Adipocyte (in vitro differentiated cells): Measurements from ENCODE around the gene DAB1.
A peak's percentile ranks its signal among the peaks of the same experiment; 100 is the strongest.

ENCODE experiments used
- DNase-seq: peaks from one replicate; pipeline ENCODE4 v3.0.0-alpha.2; 2015; ENCODE audit warnings: low read depth
- H3K27me3 ChIP-seq: replicated peaks from 2 replicates; pipeline ENCODE4 v1.7.0; 2013; ENCODE audit warnings: mild to moderate bottlenecking, low read length, moderate library complexity; ENCODE audit not compliant: control insufficient read depth, insufficient read depth
- H3K36me3 ChIP-seq: 2 replicates; pipeline ENCODE4 v1.7.0; 2013; ENCODE audit warnings: low read length, mild to moderate bottlenecking, moderate library complexity; ENCODE audit not compliant: control insufficient read depth, insufficient read depth, severe bottlenecking
- H3K4me1 ChIP-seq: 2 replicates; pipeline ENCODE4 v1.7.0; 2013; ENCODE audit warnings: mild to moderate bottlenecking, low read length, moderate library complexity; ENCODE audit not compliant: control insufficient read depth, insufficient read depth
- H3K4me3 ChIP-seq: 2 replicates; pipeline ENCODE4 v1.7.0; 2013; ENCODE audit warnings: mild to moderate bottlenecking, low read length, moderate library complexity
- H3K9ac ChIP-seq: 2 replicates; pipeline ENCODE4 v1.7.0; 2013; ENCODE audit warnings: mild to moderate bottlenecking, low read length, moderate library complexity
- H3K9me3 ChIP-seq: 2 replicates; pipeline ENCODE4 v1.7.0; 2013; ENCODE audit warnings: mild to moderate bottlenecking, low read length, moderate library complexity; ENCODE audit not compliant: control insufficient read depth

The DAB1 gene

GRCh38 chr1:57115030-57115614 is 308.7 kb downstream of the DAB1 start:
- H3K9me3 ChIP-seq: no peaks in the 10 kb centered on the region
- DNase-seq: no peak
- no peaks in the 10 kb centered on the region for H3K27me3 ChIP-seq
- H3K36me3 ChIP-seq: no peaks in the 10 kb centered on the region
- H3K9ac ChIP-seq: no peak overlapping the region
- H3K4me1 ChIP-seq: peaks cover 6% of the 10 kb centered on the region
- no peak overlapping the region for H3K4me3 ChIP-seq

- Histone ChIP-seq H3K4me3 (no peak overlapping the region), H3K36me3 (no peaks in the 10 kb centered on the region), H3K9ac (no peak overlapping the region), H3K27me3 (no peaks in the 10 kb centered on the region), H3K9me3 (no peaks in the 10 kb centered on the region), H3K4me1 (no peaks in the 10 kb centered on the region)
- DNase-seq: no peak
Observed at GRCh38 chr1:57112148-57112547, 311.7 kb downstream of the DAB1 start.

GRCh38 chr1:57111175-57111574 is 312.7 kb downstream of the DAB1 start:
- no peaks in the 10 kb centered on the region for H3K4me1 ChIP-seq
- H3K9me3 ChIP-seq: no peaks in the 10 kb centered on the region
- H3K27me3 ChIP-seq: no peaks in the 10 kb centered on the region
- DNase-seq: no peak
- no peak overlapping the region for H3K9ac ChIP-seq
- no peak overlapping the region for H3K4me3 ChIP-seq
- no peaks in the 10 kb centered on the region for H3K36me3 ChIP-seq

- no peak overlapping the region for H3K4me3 ChIP-seq
- H3K36me3 ChIP-seq: no peaks in the 10 kb centered on the region
- no peak for DNase-seq
- H3K4me1 ChIP-seq: no peaks in the 10 kb centered on the region
- no peak overlapping the region for H3K9ac ChIP-seq
- no peaks in the 10 kb centered on the region for H3K27me3 ChIP-seq
- H3K9me3 ChIP-seq: no peaks in the 10 kb centered on the region
Observed at GRCh38 chr1:57109883-57110282, 314.0 kb downstream of the DAB1 start.

- DNase-seq: peak; percentile 57
- H3K36me3 ChIP-seq: no peaks in the 10 kb centered on the region
- no peak overlapping the region for H3K4me3 ChIP-seq
- H3K27me3 ChIP-seq: no peaks in the 10 kb centered on the region
- H3K9me3 ChIP-seq: no peaks in the 10 kb centered on the region
- H3K9ac ChIP-seq: no peak overlapping the region
- no peaks in the 10 kb centered on the region for H3K4me1 ChIP-seq
Observed at GRCh38 chr1:57109247-57109646, 314.6 kb downstream of the DAB1 start.

GRCh38 chr1:57106296-57106695 is 317.6 kb downstream of the DAB1 start:
- H3K4me3 ChIP-seq: no peak overlapping the region
- DNase-seq: no peak
- no peak overlapping the region for H3K9ac ChIP-seq
- no peaks in the 10 kb centered on the region for H3K9me3 ChIP-seq
- no peaks in the 10 kb centered on the region for H3K36me3 ChIP-seq
- H3K27me3 ChIP-seq: no peaks in the 10 kb centered on the region
- H3K4me1 ChIP-seq: no peaks in the 10 kb centered on the region

GRCh38 chr1:57102561-57103326 is 321.1 kb downstream of the DAB1 start:
- H3K4me3 ChIP-seq: no peak overlapping the region
- no peak overlapping the region for H3K9ac ChIP-seq
- no peaks in the 10 kb centered on the region for H3K9me3 ChIP-seq
- DNase-seq: no peak
- H3K27me3 ChIP-seq: no peaks in the 10 kb centered on the region
- no peaks in the 10 kb centered on the region for H3K36me3 ChIP-seq
- peaks cover 2% of the 10 kb centered on the region for H3K4me1 ChIP-seq

- no peak for DNase-seq
- H3K27me3 ChIP-seq: no peaks in the 10 kb centered on the region
- H3K4me1 ChIP-seq: peaks cover 2% of the 10 kb centered on the region
- no peaks in the 10 kb centered on the region for H3K36me3 ChIP-seq
- no peaks in the 10 kb centered on the region for H3K9me3 ChIP-seq
- H3K4me3 ChIP-seq: no peak overlapping the region
- H3K9ac ChIP-seq: no peak overlapping the region
Observed at GRCh38 chr1:57101209-57101608, 322.7 kb downstream of the DAB1 start.

- peaks cover 10% of the 10 kb centered on the region for H3K4me1 ChIP-seq
- no peak overlapping the region for H3K9ac ChIP-seq
- no peak for DNase-seq
- no peaks in the 10 kb centered on the region for H3K9me3 ChIP-seq
- H3K36me3 ChIP-seq: no peaks in the 10 kb centered on the region
- no peaks in the 10 kb centered on the region for H3K27me3 ChIP-seq
- no peak overlapping the region for H3K4me3 ChIP-seq
Observed at GRCh38 chr1:57094749-57095148, 329.1 kb downstream of the DAB1 start.

- Histone ChIP-seq H3K9ac (no peak overlapping the region), H3K36me3 (no peaks in the 10 kb centered on the region), H3K9me3 (no peaks in the 10 kb centered on the region), H3K27me3 (no peaks in the 10 kb centered on the region), H3K4me3 (no peak overlapping the region), H3K4me1 (peaks cover 14% of the 10 kb centered on the region)
- DNase-seq: no peak
Observed at GRCh38 chr1:57093122-57093521, 330.7 kb downstream of the DAB1 start.

- H3K9ac ChIP-seq: no peak overlapping the region
- peaks cover 14% of the 10 kb centered on the region for H3K4me1 ChIP-seq
- DNase-seq: no peak
- H3K27me3 ChIP-seq: no peaks in the 10 kb centered on the region
- H3K9me3 ChIP-seq: no peaks in the 10 kb centered on the region
- no peaks in the 10 kb centered on the region for H3K36me3 ChIP-seq
- no peak overlapping the region for H3K4me3 ChIP-seq
Observed at GRCh38 chr1:57091642-57092041, 332.2 kb downstream of the DAB1 start.

- Histone ChIP-seq H3K27me3 (no peaks in the 10 kb centered on the region), H3K4me1 (peaks cover 14% of the 10 kb centered on the region), H3K36me3 (no peaks in the 10 kb centered on the region), H3K4me3 (no peak overlapping the region), H3K9me3 (no peaks in the 10 kb centered on the region), H3K9ac (no peak overlapping the region)
- DNase-seq: no peak
Observed at GRCh38 chr1:57089855-57090254, 334.0 kb downstream of the DAB1 start.
